Activated naive CD8-positive, alpha-beta T cell treated with anti-CD3 and anti-CD28 coated beads for 36 hours (primary cell): ENCODE results near the gene DUSP1. TPM values are rescaled to one million over a fixed set of nuclear protein-coding genes. Genes with fewer than 3 reads are reported as not detected.

Experiments used
- DNase-seq: peaks from one replicate; pipeline ENCODE4 v3.0.0; 2021
- H3K27ac Mint-ChIP-seq: one replicate; pipeline ENCODE4 v1.8.0; 2022; ENCODE audit warnings: mild to moderate bottlenecking, moderate library complexity, mixed read lengths
- H3K27me3 Mint-ChIP-seq: one replicate; pipeline ENCODE4 v1.8.0; 2022; ENCODE audit warnings: mild to moderate bottlenecking, mixed read lengths
- H3K36me3 Mint-ChIP-seq: one replicate; pipeline ENCODE4 v1.8.0; 2021; ENCODE audit warnings: mild to moderate bottlenecking, mixed read lengths
- H3K4me1 Mint-ChIP-seq: one replicate; pipeline ENCODE4 v1.8.0; 2021; ENCODE audit warnings: mixed read lengths
- H3K4me3 Mint-ChIP-seq: one replicate; pipeline ENCODE4 v1.8.0; 2022; ENCODE audit warnings: mild to moderate bottlenecking, moderate library complexity, mixed read lengths
- H3K9me3 Mint-ChIP-seq: one replicate; pipeline ENCODE4 v1.8.0; 2022; ENCODE audit warnings: mixed read lengths
- total RNA-seq, 2 experiments: library from RNA; stranded (reverse); gene quantifications; one replicate each; pipeline ENCODE4 v1.2.3, GENCODE V29; 2021

DUSP1 gene
- total RNA-seq, 2 experiments from 2014 or later: 8.7 to 8.9 TPM

DNA sequence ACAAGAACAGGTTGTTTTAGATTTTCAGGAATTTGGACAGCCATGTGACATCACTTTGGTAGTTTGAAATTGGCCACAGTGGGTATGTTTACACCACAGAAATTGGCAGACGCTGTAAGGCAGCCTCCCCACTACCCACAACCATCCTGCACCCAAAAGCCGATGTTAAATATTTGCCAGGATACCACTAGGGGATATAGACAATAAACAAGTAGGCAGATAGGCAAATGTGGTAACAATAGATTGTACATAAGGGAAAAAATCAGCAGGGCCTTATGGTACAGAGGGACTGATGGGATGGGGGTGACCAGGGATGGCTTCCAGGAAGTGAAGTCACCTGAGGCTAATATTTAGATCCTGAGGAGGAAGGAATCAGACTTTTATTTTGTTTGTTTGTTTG lies 31.1 kb upstream of the DUSP1 start:
- Mint-ChIP-seq H3K4me1 (peaks cover 10% of the 10 kb centered on the region), H3K4me3 (no peak overlapping the region), H3K27ac (no peak overlapping the region), H3K36me3 (no peaks in the 10 kb centered on the region), H3K27me3 (no peaks in the 10 kb centered on the region), H3K9me3 (no peaks in the 10 kb centered on the region)
- no peak for DNase-seq

GRCh38 chr5:172801179-172801671 lies 30.2 kb upstream of the DUSP1 start:
- Mint-ChIP-seq H3K4me1 (peaks cover 6% of the 10 kb centered on the region), H3K36me3 (no peaks in the 10 kb centered on the region), H3K4me3 (no peak overlapping the region), H3K9me3 (no peaks in the 10 kb centered on the region), H3K27ac (no peak overlapping the region), H3K27me3 (no peaks in the 10 kb centered on the region)
- DNase-seq: no peak

- no peaks in the 10 kb centered on the region for H3K36me3 Mint-ChIP-seq
- H3K27ac Mint-ChIP-seq: no peak overlapping the region
- H3K9me3 Mint-ChIP-seq: no peaks in the 10 kb centered on the region
- no peaks in the 10 kb centered on the region for H3K27me3 Mint-ChIP-seq
- no peak for DNase-seq
- H3K4me3 Mint-ChIP-seq: no peak overlapping the region
- peaks cover 6% of the 10 kb centered on the region for H3K4me1 Mint-ChIP-seq
These were observed 29.1 kb upstream of the DUSP1 start for GRCh38 chr5:172800088-172800551.

- Mint-ChIP-seq H3K36me3 (no peaks in the 10 kb centered on the region), H3K4me3 (no peak overlapping the region), H3K27ac (no peak overlapping the region), H3K27me3 (no peaks in the 10 kb centered on the region), H3K9me3 (no peaks in the 10 kb centered on the region), H3K4me1 (peaks cover 6% of the 10 kb centered on the region)
- no peak for DNase-seq
These were observed 28.4 kb upstream of the DUSP1 start for GRCh38 chr5:172799416-172799815.

GRCh38 chr5:172798422-172799215 lies 27.6 kb upstream of the DUSP1 start:
- no peak overlapping the region for H3K27ac Mint-ChIP-seq
- no peak for DNase-seq
- no peaks in the 10 kb centered on the region for H3K9me3 Mint-ChIP-seq
- H3K4me3 Mint-ChIP-seq: no peak overlapping the region
- H3K36me3 Mint-ChIP-seq: no peaks in the 10 kb centered on the region
- no peaks in the 10 kb centered on the region for H3K27me3 Mint-ChIP-seq
- peaks cover 6% of the 10 kb centered on the region for H3K4me1 Mint-ChIP-seq

GRCh38 chr5:172797771-172798191 lies 26.8 kb upstream of the DUSP1 start:
- Mint-ChIP-seq H3K9me3 (no peaks in the 10 kb centered on the region), H3K36me3 (no peaks in the 10 kb centered on the region), H3K4me1 (peaks cover 6% of the 10 kb centered on the region), H3K27me3 (no peaks in the 10 kb centered on the region), H3K27ac (no peak overlapping the region), H3K4me3 (no peak overlapping the region)
- DNase-seq: no peak

- no peak overlapping the region for H3K4me3 Mint-ChIP-seq
- no peaks in the 10 kb centered on the region for H3K9me3 Mint-ChIP-seq
- no peaks in the 10 kb centered on the region for H3K27me3 Mint-ChIP-seq
- DNase-seq: no peak
- H3K36me3 Mint-ChIP-seq: no peaks in the 10 kb centered on the region
- peaks cover 6% of the 10 kb centered on the region for H3K4me1 Mint-ChIP-seq
- no peak overlapping the region for H3K27ac Mint-ChIP-seq
These were observed 25.3 kb upstream of the DUSP1 start for GRCh38 chr5:172796306-172796705.

- no peak for DNase-seq
- H3K9me3 Mint-ChIP-seq: no peaks in the 10 kb centered on the region
- H3K27ac Mint-ChIP-seq: no peak overlapping the region
- H3K4me1 Mint-ChIP-seq: peaks cover 6% of the 10 kb centered on the region
- no peak overlapping the region for H3K4me3 Mint-ChIP-seq
- H3K36me3 Mint-ChIP-seq: no peaks in the 10 kb centered on the region
- H3K27me3 Mint-ChIP-seq: no peaks in the 10 kb centered on the region
These were observed 24.5 kb upstream of the DUSP1 start for GRCh38 chr5:172795318-172795977.

GRCh38 chr5:172793577-172794488 lies 22.8 kb upstream of the DUSP1 start:
- no peak overlapping the region for H3K4me3 Mint-ChIP-seq
- no peaks in the 10 kb centered on the region for H3K9me3 Mint-ChIP-seq
- no peak for DNase-seq
- H3K27ac Mint-ChIP-seq: no peak overlapping the region
- H3K27me3 Mint-ChIP-seq: no peaks in the 10 kb centered on the region
- H3K36me3 Mint-ChIP-seq: no peaks in the 10 kb centered on the region
- H3K4me1 Mint-ChIP-seq: peaks cover 6% of the 10 kb centered on the region

GRCh38 chr5:172792701-172793570 lies 21.9 kb upstream of the DUSP1 start:
- no peaks in the 10 kb centered on the region for H3K9me3 Mint-ChIP-seq
- H3K4me3 Mint-ChIP-seq: no peak overlapping the region
- H3K36me3 Mint-ChIP-seq: no peaks in the 10 kb centered on the region
- DNase-seq: no peak
- peaks cover 3% of the 10 kb centered on the region for H3K4me1 Mint-ChIP-seq
- H3K27ac Mint-ChIP-seq: no peak overlapping the region
- H3K27me3 Mint-ChIP-seq: no peaks in the 10 kb centered on the region

DNA sequence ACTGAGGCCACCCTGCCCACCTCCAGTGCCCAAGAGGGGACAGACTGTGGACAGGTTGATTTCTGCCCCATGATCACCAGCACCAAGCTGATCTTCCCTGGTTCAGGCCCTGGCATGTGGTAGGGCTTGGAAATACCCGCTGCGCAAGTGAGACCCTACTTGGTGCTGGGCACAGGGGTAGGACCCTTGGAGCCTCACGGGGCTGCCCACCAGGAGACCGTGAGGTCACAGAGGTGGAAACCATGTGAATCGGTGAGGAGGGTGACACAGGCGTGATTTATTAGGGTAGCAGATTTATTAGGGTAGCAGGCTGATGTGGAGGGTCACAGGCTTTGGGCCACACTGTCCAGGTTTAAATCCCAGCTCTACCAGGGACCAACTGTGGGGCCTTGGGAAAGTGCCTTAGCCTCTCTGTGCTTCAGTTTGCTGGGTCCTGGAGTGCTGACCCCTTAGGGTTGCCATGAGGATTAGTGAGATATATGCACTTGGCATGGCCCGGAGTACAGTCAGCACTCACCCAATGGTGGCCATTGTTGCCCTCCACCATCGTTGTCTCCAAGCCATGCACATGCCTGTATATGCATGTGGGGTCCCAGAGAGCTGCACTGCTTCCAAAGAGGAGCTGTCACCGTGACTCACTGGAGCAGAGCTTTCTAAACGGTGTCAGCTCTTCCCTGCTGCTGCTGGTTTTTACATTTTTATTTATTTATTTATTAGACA lies 20.9 kb upstream of the DUSP1 start:
- H3K9me3 Mint-ChIP-seq: no peaks in the 10 kb centered on the region
- no peak overlapping the region for H3K4me3 Mint-ChIP-seq
- no peak for DNase-seq
- no peak overlapping the region for H3K27ac Mint-ChIP-seq
- no peaks in the 10 kb centered on the region for H3K36me3 Mint-ChIP-seq
- peaks cover 3% of the 10 kb centered on the region for H3K4me1 Mint-ChIP-seq
- no peaks in the 10 kb centered on the region for H3K27me3 Mint-ChIP-seq

DNA sequence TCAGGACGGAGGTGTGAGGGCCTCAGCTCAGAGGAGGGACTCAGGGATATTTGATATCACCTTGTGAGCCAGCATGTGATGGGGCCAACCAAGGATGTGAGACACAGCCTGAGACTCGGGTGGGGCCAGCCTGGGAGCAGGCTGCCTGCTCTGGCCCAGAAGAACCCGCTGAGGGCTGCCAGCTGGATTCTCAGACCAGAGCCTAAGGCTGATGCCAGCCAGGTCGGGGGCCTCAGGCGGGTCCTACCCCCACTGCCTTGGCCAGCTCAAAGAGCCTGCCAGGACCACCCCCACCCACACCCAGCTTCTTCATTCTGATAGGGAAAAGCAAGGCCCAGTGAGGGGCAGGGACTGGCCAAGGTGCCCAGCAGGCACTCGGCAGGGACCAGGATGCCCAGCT lies 20.3 kb upstream of the DUSP1 start:
- Mint-ChIP-seq H3K9me3 (no peaks in the 10 kb centered on the region), H3K4me1 (peaks cover 3% of the 10 kb centered on the region), H3K36me3 (no peaks in the 10 kb centered on the region), H3K27ac (no peak overlapping the region), H3K4me3 (no peak overlapping the region), H3K27me3 (no peaks in the 10 kb centered on the region)
- no peak for DNase-seq

DNA sequence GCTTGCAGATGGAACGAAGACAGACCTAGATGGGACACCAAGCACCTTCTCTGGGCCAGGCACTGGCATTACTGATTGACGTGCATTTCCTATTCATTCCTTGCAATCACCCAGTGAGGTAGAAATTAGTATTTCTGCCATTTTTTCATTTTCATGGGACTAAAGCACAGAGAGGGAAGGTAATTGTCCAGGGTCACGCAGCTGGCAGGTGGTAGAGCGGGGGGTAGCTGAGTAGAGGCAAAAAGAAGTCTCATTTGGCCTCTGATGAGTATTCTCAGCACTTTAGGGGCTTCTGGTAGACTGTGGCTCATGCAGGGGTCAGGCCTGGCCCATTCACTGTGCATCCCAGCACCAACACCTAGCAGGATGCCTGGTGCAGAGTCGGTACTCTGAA lies 19.5 kb upstream of the DUSP1 start:
- Mint-ChIP-seq H3K9me3 (no peaks in the 10 kb centered on the region), H3K27me3 (no peaks in the 10 kb centered on the region), H3K27ac (no peak overlapping the region), H3K36me3 (no peaks in the 10 kb centered on the region), H3K4me1 (peaks cover 3% of the 10 kb centered on the region), H3K4me3 (no peak overlapping the region)
- no peak for DNase-seq
